Activated T-helper 1 cell treated with anti-CD3 and anti-CD28 coated beads, Interleukin-2, amount 50 U/mL, for 16 hours (primary cell): ENCODE results near the gene ZSWIM7.
"Not testable (repeated sequence)": the region's sequence is repeated elsewhere in the genome, so short reads cannot be mapped to it uniquely, and the experiment has no call there.

Experiments used
- DNase-seq, 2 donors: peaks; one replicate each; pipeline ENCODE4 v3.0.0-alpha.2; 2020; ENCODE audit warnings: low read depth in 1 of 2, low spot score in 1 of 2

The ZSWIM7 gene

DNA sequence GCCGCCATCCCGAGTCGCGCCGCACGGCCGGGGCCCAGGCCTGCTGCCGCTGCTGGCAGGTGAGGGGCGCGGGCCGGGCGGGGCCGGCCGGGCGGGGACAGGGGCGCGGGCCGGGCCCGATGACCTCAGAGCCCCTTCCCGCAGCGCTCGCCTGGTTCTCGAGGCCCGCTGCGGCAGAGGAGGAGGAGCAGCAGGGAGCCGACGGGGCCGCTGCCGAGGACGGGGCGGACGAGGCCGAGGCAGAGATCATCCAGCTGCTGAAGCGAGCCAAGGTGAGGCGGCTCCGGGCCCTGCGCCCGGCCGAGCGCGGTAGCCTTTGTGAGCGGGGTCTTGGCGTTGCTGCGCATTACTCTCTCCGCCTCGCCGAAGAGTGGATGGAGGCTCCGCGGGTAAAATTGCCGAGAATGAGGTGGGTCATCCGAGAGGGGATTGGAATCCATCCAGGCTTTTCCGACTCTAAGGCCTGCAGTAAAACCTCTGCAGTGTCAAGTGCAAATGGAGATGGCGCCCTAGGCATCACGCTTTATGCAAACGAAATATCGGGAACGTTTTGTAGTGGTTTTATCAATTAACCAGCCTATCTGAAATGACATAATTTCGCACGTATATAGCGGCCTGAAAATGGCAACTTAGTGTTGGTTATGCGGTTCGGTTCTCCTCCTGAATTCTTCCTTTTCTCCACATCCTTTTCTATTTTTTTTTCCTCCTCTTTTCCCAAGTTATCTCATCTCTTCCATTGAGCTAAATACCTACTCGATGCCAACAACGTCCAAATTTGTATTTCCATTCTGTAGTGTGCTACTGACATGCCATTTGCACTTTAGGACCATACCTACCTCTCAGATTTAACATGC is 697 bp upstream of the ZSWIM7 start:
- DNase-seq = no peak

DNA sequence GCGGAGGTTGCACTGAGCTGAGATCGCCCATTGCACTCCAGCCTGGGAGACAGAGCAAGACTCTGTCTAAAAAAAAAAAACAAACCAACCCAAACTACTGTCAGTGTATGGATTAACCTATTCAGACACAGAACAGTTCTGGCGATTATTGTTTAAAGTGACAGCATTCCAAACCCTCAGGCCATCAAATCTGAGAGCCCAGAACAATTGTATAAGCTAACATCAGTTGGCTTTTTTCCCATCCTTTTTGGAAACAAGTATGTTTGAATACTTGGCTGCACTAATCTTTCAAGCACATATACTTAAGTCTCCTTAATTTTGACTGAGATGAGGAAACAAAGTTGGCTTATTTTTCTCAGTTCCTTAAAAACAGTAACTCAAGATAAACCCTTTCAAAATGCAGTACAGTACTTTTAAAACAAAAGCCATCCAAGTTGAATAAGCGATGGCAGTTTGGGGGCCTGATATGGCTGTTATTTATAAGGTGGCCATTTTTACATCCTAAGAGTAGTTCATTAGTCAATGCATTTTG is 1.4 kb downstream of the ZSWIM7 start:
- no peak for DNase-seq

DNA sequence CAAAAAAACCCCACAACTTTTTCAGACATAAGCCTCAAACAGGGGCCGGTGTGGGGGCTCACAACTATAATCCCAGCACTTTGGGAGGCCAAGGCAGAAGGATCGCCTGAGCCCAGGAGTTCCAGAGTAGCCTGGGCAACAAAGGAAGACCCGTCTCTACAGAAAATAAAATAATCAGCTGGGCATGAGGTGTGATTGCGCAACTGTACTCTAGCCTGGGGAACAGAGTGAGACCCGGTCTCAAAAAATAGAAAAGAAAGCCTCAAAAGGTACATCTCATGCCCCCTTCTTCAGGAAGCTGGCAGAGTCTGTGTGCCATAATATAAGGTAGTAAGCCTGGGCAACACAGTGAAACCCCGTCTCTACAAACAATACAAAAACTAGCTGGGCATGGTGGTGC is 3.2 kb downstream of the ZSWIM7 start:
- DNase-seq = no peak

DNA sequence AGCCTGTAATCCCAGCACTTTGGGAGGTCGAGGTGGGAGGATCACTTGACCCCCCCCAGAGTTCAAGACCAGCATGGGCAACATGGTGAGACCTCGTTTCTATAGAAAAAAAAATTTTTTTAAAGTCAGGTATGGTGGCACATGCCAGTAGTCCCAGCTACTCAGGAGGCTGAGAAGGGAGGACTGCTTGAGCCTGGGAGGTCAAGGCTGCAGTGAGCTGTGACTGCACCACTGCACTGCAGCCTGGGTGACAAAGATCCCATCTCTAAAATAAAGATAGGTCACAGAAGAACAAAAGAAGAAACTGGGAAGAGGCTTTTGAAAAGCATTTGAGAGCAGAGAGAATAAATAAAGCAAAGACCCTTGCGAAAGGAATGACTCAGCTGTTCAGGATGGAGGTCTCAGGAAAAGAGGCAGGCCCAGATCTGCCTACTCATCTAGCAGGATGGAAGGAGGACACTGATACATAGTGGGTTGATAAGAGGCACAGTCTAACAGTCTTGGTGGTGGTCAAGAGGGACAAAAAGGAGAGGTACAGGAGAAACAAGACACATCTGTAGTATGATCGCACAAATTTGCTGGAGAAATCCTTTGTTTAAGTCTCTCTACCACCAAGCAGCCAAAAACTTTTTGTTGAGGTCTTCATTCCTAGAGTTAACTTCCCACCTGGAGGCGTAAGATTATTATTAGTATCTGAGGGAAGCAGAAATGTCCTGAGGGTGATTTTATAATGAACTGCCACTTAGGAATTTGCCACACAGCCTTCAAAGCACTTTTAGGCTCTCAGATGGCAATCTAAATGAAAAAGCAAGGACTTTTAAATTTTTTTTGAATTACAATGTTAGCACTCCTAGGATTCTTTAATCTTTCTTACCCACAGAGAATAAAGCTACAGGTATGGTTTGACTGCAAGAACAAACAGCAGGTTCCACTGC is 17.6 kb downstream of the ZSWIM7 start:
- no peak for DNase-seq

DNA sequence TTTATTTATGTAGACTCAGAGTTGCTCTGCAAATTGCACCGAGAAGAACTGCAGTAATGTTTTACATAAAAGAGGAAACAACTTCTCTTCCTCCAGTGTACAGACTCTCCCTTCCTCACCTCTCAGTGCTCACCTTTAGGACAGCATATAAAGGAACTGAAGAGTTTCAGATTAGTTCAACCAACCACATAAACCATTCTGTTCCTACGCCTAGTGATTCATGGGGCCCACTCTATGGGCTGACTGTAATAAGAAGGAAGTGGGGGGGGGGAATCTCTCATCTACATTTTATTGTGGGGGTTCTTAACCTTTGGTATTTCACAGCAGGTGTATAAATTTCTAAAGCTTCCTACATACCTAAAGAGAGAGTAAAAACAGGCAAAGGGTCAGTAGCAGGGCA is 18.3 kb downstream of the ZSWIM7 start:
- no peak for DNase-seq

DNA sequence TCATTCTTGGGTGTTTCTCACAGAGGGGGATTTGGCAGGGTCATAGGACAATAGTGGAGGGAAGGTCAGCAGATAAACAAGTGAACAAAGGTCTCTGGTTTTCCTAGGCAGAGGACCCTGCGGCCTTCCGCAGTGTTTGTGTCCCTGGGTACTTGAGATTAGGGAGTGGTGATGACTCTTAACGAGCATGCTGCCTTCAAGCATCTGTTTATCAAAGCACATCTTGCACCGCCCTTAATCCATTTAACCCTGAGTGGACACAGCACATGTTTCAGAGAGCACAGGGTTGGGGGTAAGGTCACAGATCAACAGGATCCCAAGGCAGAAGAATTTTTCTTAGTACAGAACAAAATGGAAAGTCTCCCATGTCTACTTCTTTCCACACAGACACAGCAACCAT is 20.5 kb downstream of the ZSWIM7 start:
- DNase-seq = not testable (repeated sequence)

DNA sequence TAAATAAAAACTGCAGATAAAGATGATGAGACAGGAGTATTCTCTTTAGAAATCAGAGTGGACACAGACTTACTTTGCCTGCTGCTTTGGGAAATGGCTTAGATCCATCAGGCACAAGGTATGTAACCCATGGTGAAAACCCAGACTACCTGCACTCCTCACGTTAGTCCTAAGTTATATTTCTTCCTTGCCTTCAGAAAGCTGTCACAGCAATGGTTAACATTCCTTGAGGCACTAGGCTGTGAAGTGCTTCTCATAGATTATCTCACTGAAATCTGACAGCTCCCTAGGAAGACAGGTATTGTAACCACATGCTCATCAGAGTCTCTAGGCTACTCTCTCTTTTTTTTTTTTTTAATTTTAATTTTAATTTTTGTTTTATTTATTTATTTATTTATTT is 20.9 kb downstream of the ZSWIM7 start:
- DNase-seq = no peak

DNA sequence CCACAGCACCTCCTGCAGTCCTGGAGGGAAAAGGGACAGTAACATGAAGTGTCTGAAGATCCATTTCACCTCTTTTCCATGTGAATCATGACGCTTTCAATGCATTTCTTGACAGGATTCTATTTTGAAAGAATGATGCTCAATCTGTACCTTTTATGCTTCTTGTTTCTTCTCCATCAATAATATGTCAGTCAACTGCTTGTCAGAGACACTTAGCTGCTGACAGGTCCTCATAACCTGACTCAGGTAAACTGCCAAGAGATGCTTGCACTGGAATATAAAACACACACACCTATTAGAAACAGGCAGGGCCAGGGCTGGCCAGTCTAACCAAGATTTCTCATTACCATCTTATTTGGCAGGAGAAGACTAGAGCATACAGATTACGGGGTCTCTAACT is 21.6 kb downstream of the ZSWIM7 start:
- no peak for DNase-seq

DNA sequence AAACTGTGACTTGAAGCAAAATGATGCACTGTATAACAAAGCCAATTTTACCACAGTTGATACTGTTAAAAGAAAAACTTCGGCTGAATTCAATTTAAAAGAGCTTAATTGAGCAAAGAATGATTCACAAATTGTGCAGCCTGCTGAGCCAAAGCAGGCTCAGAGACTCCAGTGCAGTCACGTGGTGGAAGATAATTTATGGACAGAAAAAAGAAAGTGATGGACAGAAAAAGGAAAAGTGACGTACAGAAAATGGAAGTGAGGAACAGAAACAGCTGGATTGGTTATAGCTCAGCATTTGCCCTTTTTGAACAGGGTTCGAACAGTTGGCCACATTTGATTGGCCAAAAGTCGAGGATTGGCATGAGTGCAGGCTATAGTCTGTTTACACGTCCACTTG is 25.7 kb downstream of the ZSWIM7 start:
- no peak for DNase-seq

DNA sequence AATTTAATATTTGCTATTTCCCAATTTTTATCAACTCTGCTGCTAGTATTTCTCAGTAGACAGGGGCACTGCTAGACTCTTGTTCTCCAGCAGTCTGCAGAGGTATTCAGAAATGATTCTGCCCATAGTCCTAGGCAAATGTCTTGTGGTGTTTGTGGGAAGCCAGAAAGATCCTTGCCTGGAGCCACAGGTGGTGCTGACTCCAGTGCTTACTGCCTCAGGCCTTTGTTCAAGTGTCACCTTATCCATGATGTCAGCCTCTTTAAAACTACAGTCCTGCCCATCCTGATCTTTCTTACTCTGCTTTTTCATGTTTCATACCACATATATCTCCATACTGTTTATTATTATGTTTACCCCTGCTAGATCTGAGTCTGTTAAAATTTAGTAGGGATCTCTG is 26.5 kb downstream of the ZSWIM7 start:
- no peak for DNase-seq

DNA sequence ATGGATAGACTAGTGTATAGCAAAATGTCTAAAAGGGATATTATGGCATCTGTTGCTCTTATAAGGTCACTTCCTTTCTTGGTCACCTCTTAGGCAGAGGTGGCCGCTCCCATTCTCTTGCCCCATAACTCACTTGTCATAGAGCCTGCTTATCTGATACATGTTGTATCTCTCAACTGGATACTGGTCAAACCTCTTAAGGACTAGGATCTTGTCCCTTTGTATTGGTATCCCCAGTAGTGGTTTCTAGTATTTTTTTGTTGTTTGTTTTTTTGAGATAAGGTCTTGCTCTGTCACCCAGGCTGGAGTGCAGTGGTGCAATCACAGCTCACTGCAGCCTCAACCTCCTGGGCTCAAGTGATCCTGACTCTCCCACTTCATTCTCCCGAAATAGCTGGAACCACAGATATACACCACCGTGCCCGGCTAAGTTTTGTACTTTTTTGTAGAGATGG is 27.0 kb downstream of the ZSWIM7 start:
- no peak for DNase-seq

DNA sequence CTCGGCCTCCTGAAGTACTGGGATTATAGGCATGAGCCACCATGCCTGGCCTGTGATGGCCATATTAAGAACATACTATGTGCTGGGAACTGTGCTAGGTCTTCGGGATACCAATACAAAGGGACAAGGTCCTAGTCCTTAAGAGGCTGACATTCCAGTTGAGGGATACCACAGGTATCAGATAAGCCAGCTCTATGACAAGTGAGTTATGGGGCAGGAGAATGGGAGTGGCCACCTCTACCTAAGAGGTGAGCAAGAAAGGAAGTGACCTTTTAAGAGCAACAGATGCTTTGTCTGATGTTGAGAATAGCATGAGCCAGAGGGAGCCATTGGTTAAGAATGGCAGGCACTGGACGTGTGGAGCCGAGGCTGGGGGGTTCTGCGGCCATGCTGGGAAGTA is 27.6 kb downstream of the ZSWIM7 start:
- DNase-seq = no peak

DNA sequence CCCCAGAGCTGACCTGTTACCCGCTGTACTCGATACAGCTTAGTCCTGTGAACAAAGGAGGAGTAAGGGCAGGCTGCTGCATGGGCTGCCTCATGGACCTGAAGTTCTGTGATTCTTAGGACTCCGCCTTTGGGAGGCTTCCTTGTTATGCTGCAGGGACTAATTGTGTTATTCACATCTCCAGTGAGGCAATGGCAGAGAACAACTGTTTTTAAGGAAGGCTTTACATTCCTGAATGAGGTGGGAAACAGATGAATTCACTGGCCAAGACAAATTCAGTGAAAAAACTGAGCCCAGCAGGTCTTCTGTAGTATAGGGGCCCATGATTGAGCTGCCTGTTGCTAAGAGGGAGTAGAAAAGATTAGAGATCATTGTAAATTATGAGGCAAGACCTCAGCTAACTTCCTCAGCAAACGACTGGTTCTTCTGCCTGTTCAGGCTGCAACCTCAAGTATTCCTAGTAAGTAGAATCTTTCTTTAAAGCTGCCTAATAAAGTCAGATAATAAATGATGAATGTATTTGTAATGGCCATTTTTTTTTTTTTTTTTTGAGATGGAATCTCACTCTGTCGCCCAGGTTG is 28.3 kb downstream of the ZSWIM7 start:
- no peak for DNase-seq

DNA sequence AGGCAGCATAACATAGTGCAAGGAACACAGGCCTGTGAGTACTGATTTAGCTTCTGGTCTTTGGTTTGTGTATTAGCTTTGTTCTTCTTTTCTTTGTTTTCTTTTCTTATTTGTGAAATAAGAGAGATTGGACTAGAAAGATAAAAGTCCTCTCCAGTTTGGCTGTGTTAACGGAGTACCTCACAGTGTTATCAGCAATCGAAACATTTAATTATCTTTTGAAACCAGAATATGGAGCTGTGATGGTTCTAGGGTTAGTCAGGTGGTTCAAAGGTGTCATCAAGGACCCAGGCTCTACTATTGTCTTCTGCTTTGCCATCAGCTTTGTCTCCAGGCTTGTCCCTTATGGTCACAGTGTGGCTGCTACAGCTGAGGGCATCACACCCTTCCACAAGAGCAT is 29.0 kb downstream of the ZSWIM7 start:
- no peak for DNase-seq

DNA sequence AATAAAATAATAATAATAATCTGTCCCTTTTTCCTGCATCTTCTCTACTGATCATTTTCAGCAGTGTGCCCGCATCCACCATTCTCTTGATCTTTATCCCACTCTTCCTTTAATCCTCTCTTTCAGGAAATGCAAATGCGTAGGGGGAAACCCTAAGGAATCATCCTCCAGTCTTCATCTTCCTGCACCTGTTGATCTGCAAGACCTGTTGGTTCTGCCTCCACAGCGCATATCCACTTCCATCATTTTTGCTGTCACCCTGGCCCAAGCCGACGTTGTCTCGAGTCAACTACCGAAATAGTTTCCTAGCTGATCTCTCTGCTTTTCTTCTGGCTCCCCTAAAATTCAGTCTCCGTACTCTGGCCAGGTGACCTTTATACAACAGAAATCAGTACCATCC is 30.0 kb downstream of the ZSWIM7 start:
- DNase-seq = no peak

DNA sequence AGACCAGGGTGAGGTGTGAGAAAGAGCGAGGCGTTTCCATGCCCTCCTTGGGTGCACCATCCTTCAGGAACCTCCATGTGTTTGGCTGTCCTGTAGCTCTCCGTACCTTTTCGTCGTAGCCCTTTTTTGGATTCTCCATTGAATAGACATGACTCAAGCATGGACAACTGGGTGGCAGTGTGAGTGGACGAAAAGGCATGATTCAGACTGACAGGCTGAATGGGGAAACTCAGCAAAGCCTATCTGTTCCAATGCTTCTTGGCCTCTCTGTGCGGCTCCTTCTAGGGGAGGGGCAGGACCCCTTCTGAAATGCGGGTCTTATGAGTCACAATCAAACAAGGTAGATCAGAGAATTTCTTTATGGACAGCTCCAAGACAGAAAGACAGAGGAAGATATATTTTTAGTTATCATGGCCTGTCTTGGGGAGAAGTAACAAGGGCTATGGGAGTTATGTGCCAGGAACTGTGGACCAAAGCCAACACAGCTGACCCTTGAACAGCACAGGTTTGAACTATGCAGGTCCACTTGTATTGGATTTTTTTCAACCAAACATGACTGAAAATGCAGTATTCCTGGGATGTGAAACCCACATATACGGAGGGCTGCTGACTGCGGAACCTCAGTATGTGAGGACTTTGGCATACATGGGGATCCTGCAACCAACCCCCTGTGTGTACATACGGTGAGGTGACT is 31.7 kb downstream of the ZSWIM7 start:
- DNase-seq = no peak

DNA sequence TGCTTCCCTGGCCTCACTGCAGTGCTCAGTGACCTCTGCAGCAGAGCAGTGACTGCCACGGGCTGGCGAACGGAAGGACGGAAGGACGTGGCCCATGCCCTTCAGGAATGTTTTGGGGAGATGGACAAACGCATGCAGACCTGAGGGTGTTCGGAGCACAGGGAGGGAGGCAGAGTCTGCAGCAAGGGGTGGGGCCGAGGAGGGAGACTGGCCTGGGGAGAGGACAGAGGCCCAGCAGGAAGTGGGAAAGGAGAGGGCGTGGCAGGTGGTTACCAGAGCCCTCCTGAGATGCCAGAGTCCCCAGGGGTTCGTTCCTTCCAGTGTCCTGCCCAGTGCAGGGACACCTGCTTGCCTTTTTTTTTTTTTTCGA is 32.6 kb downstream of the ZSWIM7 start:
- DNase-seq = no peak

DNA sequence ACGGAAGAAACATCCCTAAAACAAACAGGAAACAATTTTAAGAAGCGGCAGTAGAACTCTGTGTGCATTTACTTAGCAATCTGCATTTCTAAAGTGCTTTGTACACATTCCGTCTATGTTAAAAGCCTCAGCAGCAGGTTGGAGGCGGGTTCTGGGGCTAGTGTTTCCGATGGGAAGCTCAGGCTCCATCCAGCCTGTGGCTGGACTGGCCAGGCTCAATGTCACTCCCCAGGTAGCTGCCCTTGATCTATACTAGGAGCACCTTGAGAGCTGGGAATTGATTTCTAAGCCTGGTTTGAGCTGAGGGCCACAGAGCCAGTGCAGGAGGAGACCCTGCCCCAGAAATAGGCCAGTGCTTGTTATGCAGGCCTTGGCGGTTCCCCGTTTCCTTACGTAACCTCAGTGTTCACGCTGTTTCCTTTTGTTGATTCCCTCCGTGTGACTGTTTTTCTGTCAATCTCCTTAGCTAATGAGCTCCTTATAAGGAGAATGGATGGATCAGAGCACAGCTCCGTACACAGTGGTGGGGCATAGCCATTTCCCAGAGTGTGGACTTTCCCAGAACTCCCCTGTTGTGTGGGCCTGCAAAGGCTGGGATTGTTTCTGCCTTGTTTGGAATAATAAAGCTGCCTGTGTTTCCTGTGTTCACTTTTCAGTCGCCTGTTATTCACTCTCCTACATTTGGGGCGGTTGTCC is 33.2 kb downstream of the ZSWIM7 start:
- DNase-seq = no peak

DNA sequence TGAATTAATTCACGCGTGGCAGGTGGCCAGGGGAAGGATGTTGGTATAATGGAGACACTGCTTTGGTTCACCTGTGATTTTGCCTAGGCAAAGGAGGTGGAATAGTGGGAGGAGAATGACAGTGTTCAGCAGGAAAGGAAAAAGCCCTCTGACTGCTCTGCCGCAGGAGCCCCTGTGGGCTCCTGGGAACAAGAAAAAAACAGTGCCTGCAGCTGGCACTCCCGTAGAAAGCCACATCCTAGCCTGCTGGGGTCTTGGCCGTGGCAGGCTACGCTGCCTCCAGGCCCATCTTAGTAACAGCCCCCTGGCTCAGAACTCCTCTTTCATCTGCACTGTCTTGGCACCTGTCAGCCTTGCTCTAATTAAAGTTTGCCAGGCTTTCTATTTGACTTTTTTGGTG is 34.0 kb downstream of the ZSWIM7 start:
- no peak for DNase-seq

DNA sequence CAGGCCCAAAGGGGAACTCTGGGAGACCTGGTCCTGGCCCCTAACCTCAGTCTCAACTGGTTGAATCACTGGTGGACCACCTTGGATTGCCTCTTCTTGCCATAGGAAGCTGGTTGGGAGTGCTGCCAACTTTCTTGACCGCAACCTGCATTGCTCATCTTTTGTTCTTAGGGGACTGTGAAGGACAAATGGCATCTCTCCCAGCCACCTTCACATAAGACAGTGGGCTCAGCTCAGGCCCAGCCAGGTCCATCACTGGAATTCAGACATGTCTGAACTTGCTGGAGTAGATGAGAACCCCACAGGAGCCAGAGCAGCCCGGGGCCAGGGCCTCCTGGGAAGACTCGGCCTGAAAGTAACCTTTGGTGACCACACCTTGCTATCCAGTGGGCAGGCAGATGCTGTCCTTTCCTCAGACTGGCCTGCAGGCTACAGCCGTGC is 35.8 kb downstream of the ZSWIM7 start:
- DNase-seq = no peak
